HG03520 (cell line): ENCODE measurements around the gene SUSD4.
"Not testable (repeated sequence)": the region's sequence is repeated elsewhere in the genome, so short reads cannot be mapped to it uniquely, and the experiment has no call there.

Experiments
- ATAC-seq: cut with Tn5 transposase; IDR thresholded peaks from one replicate; pipeline ENCODE4 v1.9.1; 2021; ENCODE audit warnings: mild to moderate bottlenecking, moderate library complexity; ENCODE audit not compliant: unreplicated experiment

The SUSD4 gene

GRCh38 chr1:223299553-223299952, 64.4 kb downstream of the SUSD4 start:
- no peak for ATAC-seq

- no peak for ATAC-seq
Observed at GRCh38 chr1:223298701-223299100, 65.3 kb downstream of the SUSD4 start.

- ATAC-seq: no peak
Observed at GRCh38 chr1:223297800-223298199, 66.2 kb downstream of the SUSD4 start.

GRCh38 chr1:223291796-223292195, 72.2 kb downstream of the SUSD4 start:
- ATAC-seq: no peak

GRCh38 chr1:223290397-223290796, 73.6 kb downstream of the SUSD4 start:
- ATAC-seq: no peak

- ATAC-seq: no peak
Observed at GRCh38 chr1:223289621-223290020, 74.4 kb downstream of the SUSD4 start.

GRCh38 chr1:223288826-223289225, 75.2 kb downstream of the SUSD4 start:
- no peak for ATAC-seq

GRCh38 chr1:223285452-223285851, 78.5 kb downstream of the SUSD4 start:
- ATAC-seq: no peak

- not testable (repeated sequence) for ATAC-seq
Observed at GRCh38 chr1:223283697-223284096, 80.3 kb downstream of the SUSD4 start.

GRCh38 chr1:223278311-223278710, 85.7 kb downstream of the SUSD4 start:
- ATAC-seq: not testable (repeated sequence)

- no peak for ATAC-seq
Observed at GRCh38 chr1:223276029-223276428, 87.9 kb downstream of the SUSD4 start.

- ATAC-seq: no peak
Observed at GRCh38 chr1:223273511-223273910, 90.5 kb downstream of the SUSD4 start.

- ATAC-seq: no peak
Observed at GRCh38 chr1:223271085-223271781, 92.7 kb downstream of the SUSD4 start.

- ATAC-seq: no peak
Observed at GRCh38 chr1:223270155-223270554, 93.8 kb downstream of the SUSD4 start.

- ATAC-seq: no peak
Observed at GRCh38 chr1:223269006-223269405, 95.0 kb downstream of the SUSD4 start.

- ATAC-seq: no peak
Observed at GRCh38 chr1:223266632-223267172, 97.3 kb downstream of the SUSD4 start.

GRCh38 chr1:223264983-223265908, 98.7 kb downstream of the SUSD4 start:
- no peak for ATAC-seq

GRCh38 chr1:223264529-223264928, 99.4 kb downstream of the SUSD4 start:
- no peak for ATAC-seq

GRCh38 chr1:223261914-223262313, 102.1 kb downstream of the SUSD4 start:
- no peak for ATAC-seq

- ATAC-seq: no peak
Observed at GRCh38 chr1:223260712-223261111, 103.3 kb downstream of the SUSD4 start.

GRCh38 chr1:223259462-223259861, 104.5 kb downstream of the SUSD4 start:
- no peak for ATAC-seq

- ATAC-seq: no peak
Observed at GRCh38 chr1:223258751-223259198, 105.2 kb downstream of the SUSD4 start.
